ENCODE data around the gene IFNA16. TPM values are rescaled to one million over a fixed set of nuclear protein-coding genes. Genes with fewer than 3 reads are reported as not detected.
"Not testable (repeated sequence)": the region's sequence is repeated elsewhere in the genome, so short reads cannot be mapped to it uniquely, and the experiment has no call there.

IFNA16 gene
- not detected in 2 replicates for total RNA-seq (2014; rRNA removed; shearing (Covaris generic))

- not testable (repeated sequence) for DNase-seq (ENCODE audit: low read depth)
Observed at GRCh38 chr9:21217211-21217610, at the start of gene IFNA16. IFNA16 (minus strand) TSS chr9:21217311; CDS start chr9:21217305, 6 bp downstream.

- no peak for DNase-seq (ENCODE audit: low read depth)
Observed at GRCh38 chr9:21265421-21266189, 48.5 kb upstream of the IFNA16 start.

- no peak for DNase-seq (ENCODE audit: low read depth)
Observed at GRCh38 chr9:21255538-21256212, 38.6 kb upstream of the IFNA16 start.

GRCh38 chr9:21252721-21253547, 35.8 kb upstream of the IFNA16 start:
- DNase-seq (ENCODE audit: low read depth) = no peak

GRCh38 chr9:21251638-21252037, 34.5 kb upstream of the IFNA16 start:
- DNase-seq (ENCODE audit: low read depth) = no peak

- DNase-seq (ENCODE audit: low read depth) = no peak
Observed at GRCh38 chr9:21251190-21251589, 34.1 kb upstream of the IFNA16 start.

- no peak for DNase-seq (ENCODE audit: low read depth)
Observed at GRCh38 chr9:21244836-21245235, 27.7 kb upstream of the IFNA16 start.

- DNase-seq (ENCODE audit: low read depth) = no peak
Observed at GRCh38 chr9:21239911-21240310, 22.8 kb upstream of the IFNA16 start, which contains the start of gene IFNA14. IFNA14 (minus strand) TSS chr9:21240005; CDS start chr9:21239935, 70 bp downstream.

GRCh38 chr9:21236360-21236714, 19.2 kb upstream of the IFNA16 start:
- not testable (repeated sequence) for DNase-seq (ENCODE audit: low read depth)

- not testable (repeated sequence) for DNase-seq (ENCODE audit: low read depth)
Observed at GRCh38 chr9:21235468-21236359, 18.6 kb upstream of the IFNA16 start.

- DNase-seq (ENCODE audit: low read depth) = no peak
Observed at GRCh38 chr9:21234153-21234687, 17.1 kb upstream of the IFNA16 start.

GRCh38 chr9:21233258-21233657, 16.1 kb upstream of the IFNA16 start:
- no peak for DNase-seq (ENCODE audit: low read depth)

GRCh38 chr9:21228122-21228521, 11.0 kb upstream of the IFNA16 start, which contains the start of gene IFNA17:
IFNA17 (minus strand) TSS chr9:21228222; CDS start chr9:21228173, 49 bp downstream.
- no peak for DNase-seq (ENCODE audit: low read depth)

- DNase-seq (ENCODE audit: low read depth) = not testable (repeated sequence)
Observed at GRCh38 chr9:21213411-21214326, 3.4 kb downstream of the IFNA16 start.

GRCh38 chr9:21212160-21212559, 5.0 kb downstream of the IFNA16 start:
- DNase-seq (ENCODE audit: low read depth) = not testable (repeated sequence)

- DNase-seq (ENCODE audit: low read depth) = not testable (repeated sequence)
Observed at GRCh38 chr9:21210782-21211181, 6.3 kb downstream of the IFNA16 start.

GRCh38 chr9:21210311-21210710, 6.8 kb downstream of the IFNA16 start:
- no peak for DNase-seq (ENCODE audit: low read depth)

- not testable (repeated sequence) for DNase-seq (ENCODE audit: low read depth)
Observed at GRCh38 chr9:21207043-21207442, 10.1 kb downstream of the IFNA16 start, which contains the start of gene IFNA10. IFNA10 (minus strand) TSS chr9:21207143; CDS start chr9:21207097, 46 bp downstream.

- no peak for DNase-seq (ENCODE audit: low read depth)
Observed at GRCh38 chr9:21205204-21205603, 11.9 kb downstream of the IFNA16 start.
